Measurements from ENCODE around the gene NR0B2.

DNA sequence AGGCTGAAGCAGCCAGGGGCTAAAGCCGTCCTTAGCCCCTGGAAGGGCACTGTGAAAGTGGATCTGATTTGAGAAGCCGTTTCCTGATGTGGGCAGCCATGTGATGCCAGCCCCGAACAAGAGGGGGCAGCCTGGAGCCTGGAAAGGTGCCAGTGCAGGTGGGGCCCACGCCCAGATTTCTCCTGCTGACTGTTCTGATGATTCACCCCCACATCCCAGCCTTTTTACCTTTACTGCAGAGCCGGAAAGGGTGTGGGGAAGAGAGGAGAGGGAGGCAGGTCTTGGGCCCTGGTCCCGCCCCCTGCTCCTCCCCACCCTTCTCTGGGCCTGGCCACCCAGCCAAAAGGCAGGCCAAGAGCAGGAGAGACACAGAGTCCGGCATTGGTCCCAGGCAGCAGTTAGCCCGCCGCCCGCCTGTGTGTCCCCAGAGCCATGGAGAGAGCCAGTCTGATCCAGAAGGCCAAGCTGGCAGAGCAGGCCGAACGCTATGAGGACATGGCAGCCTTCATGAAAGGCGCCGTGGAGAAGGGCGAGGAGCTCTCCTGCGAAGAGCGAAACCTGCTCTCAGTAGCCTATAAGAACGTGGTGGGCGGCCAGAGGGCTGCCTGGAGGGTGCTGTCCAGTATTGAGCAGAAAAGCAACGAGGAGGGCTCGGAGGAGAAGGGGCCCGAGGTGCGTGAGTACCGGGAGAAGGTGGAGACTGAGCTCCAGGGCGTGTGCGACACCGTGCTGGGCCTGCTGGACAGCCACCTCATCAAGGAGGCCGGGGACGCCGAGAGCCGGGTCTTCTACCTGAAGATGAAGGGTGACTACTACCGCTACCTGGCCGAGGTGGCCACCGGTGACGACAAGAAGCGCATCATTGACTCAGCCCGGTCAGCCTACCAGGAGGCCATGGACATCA, 50.7 kb downstream of the NR0B2 start, which contains the start of gene SFN:
- TF ChIP-seq, protein P1, sequence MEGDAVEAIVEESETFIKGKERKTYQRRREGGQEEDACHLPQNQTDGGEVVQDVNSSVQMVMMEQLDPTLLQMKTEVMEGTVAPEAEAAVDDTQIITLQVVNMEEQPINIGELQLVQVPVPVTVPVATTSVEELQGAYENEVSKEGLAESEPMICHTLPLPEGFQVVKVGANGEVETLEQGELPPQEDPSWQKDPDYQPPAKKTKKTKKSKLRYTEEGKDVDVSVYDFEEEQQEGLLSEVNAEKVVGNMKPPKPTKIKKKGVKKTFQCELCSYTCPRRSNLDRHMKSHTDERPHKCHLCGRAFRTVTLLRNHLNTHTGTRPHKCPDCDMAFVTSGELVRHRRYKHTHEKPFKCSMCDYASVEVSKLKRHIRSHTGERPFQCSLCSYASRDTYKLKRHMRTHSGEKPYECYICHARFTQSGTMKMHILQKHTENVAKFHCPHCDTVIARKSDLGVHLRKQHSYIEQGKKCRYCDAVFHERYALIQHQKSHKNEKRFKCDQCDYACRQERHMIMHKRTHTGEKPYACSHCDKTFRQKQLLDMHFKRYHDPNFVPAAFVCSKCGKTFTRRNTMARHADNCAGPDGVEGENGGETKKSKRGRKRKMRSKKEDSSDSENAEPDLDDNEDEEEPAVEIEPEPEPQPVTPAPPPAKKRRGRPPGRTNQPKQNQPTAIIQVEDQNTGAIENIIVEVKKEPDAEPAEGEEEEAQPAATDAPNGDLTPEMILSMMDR (conservative IDR thresholded peaks at IDR 0.05) = no peak; the same call in 1 of the 2 replicates
- TF ChIP-seq ZFX (IDR thresholded peaks at IDR 0.05) = no peak
